Measurements from ENCODE around the gene UBE2I. TPM values are rescaled to one million over a fixed set of nuclear protein-coding genes. Genes with fewer than 3 reads are reported as not detected.

The UBE2I gene
- total and polyA plus RNA-seq, 9 donors, result 30.0 to 114 (median 106) TPM

- peaks cover 95% of the 10 kb centered on the region for H3K36me3 ChIP-seq (ENCODE audit: control insufficient read depth, insufficient read depth, low read length)
- H3K4me3 ChIP-seq (ENCODE audit: low read length), result no peak overlapping the region
- H3K27me3 ChIP-seq (ENCODE audit: control insufficient read depth, insufficient read depth, low read length), result no peaks in the 10 kb centered on the region
- DNase-seq, result no peak
- 92% methylated on average over 33 of the region's 33 CpGs for WGBS (ENCODE audit: insufficient coverage)
- H3K4me1 ChIP-seq (ENCODE audit: control insufficient read depth, insufficient read depth, low read length), result no peaks in the 10 kb centered on the region
- H3K27ac ChIP-seq (ENCODE audit: low read length), result no peak overlapping the region
- no peaks in the 10 kb centered on the region for H3K9me3 ChIP-seq (replicated peaks; ENCODE audit: control insufficient read depth, low read depth, low read length)
Measured at GRCh38 chr16:1319041-1319440, 9.6 kb downstream of the UBE2I start.

- H3K4me1 ChIP-seq (ENCODE audit: control insufficient read depth, insufficient read depth, low read length), result no peaks in the 10 kb centered on the region
- H3K27ac ChIP-seq (ENCODE audit: low read length), result no peak overlapping the region
- no peak for DNase-seq
- no peaks in the 10 kb centered on the region for H3K9me3 ChIP-seq (replicated peaks; ENCODE audit: control insufficient read depth, low read depth, low read length)
- WGBS (ENCODE audit: insufficient coverage), result 85% methylated on average over 11 of the region's 12 CpGs
- peaks cover 95% of the 10 kb centered on the region for H3K36me3 ChIP-seq (ENCODE audit: control insufficient read depth, insufficient read depth, low read length)
- H3K27me3 ChIP-seq (ENCODE audit: control insufficient read depth, insufficient read depth, low read length), result no peaks in the 10 kb centered on the region
- no peak overlapping the region for H3K4me3 ChIP-seq (ENCODE audit: low read length)
Measured at GRCh38 chr16:1320097-1320496, 10.7 kb downstream of the UBE2I start.

GRCh38 chr16:1320658-1321240 is 11.3 kb downstream of the UBE2I start:
- Histone ChIP-seq H3K27me3 (ENCODE audit: control insufficient read depth, insufficient read depth, low read length) (no peaks in the 10 kb centered on the region), H3K36me3 (ENCODE audit: control insufficient read depth, insufficient read depth, low read length) (peaks cover 94% of the 10 kb centered on the region), H3K4me1 (ENCODE audit: control insufficient read depth, insufficient read depth, low read length) (no peaks in the 10 kb centered on the region), H3K4me3 (ENCODE audit: low read length) (no peak overlapping the region), H3K27ac (ENCODE audit: low read length) (no peak overlapping the region), H3K9me3 (replicated peaks; ENCODE audit: control insufficient read depth, low read depth, low read length) (no peaks in the 10 kb centered on the region)
- DNase-seq, result no peak
- whole genome bisulfite sequencing (ENCODE audit: insufficient coverage), result 84% methylated on average over 17 of the region's 22 CpGs

GRCh38 chr16:1322407-1322806 is 13.0 kb downstream of the UBE2I start:
- 97% methylated on average over 6 of the region's 8 CpGs for WGBS (ENCODE audit: insufficient coverage)
- Histone ChIP-seq H3K4me1 (ENCODE audit: control insufficient read depth, insufficient read depth, low read length) (no peaks in the 10 kb centered on the region), H3K27ac (ENCODE audit: low read length) (no peak overlapping the region), H3K4me3 (ENCODE audit: low read length) (no peak overlapping the region), H3K9me3 (replicated peaks; ENCODE audit: control insufficient read depth, low read depth, low read length) (no peaks in the 10 kb centered on the region), H3K36me3 (ENCODE audit: control insufficient read depth, insufficient read depth, low read length) (peaks cover 77% of the 10 kb centered on the region), H3K27me3 (ENCODE audit: control insufficient read depth, insufficient read depth, low read length) (no peaks in the 10 kb centered on the region)
- no peak for DNase-seq

- Histone ChIP-seq H3K4me1 (ENCODE audit: control insufficient read depth, insufficient read depth, low read length) (no peaks in the 10 kb centered on the region), H3K4me3 (ENCODE audit: low read length) (no peak overlapping the region), H3K36me3 (ENCODE audit: control insufficient read depth, insufficient read depth, low read length) (peaks cover 65% of the 10 kb centered on the region), H3K9me3 (replicated peaks; ENCODE audit: control insufficient read depth, low read depth, low read length) (no peaks in the 10 kb centered on the region), H3K27ac (ENCODE audit: low read length) (no peak overlapping the region), H3K27me3 (ENCODE audit: control insufficient read depth, insufficient read depth, low read length) (no peaks in the 10 kb centered on the region)
- no peak for DNase-seq
- WGBS (ENCODE audit: insufficient coverage), result 83% methylated on average over 32 of the region's 35 CpGs
Measured at GRCh38 chr16:1323296-1324239, 14.1 kb downstream of the UBE2I start.

- Histone ChIP-seq H3K36me3 (ENCODE audit: control insufficient read depth, insufficient read depth, low read length) (peaks cover 58% of the 10 kb centered on the region), H3K4me1 (ENCODE audit: control insufficient read depth, insufficient read depth, low read length) (no peaks in the 10 kb centered on the region), H3K27ac (ENCODE audit: low read length) (no peak overlapping the region), H3K9me3 (replicated peaks; ENCODE audit: control insufficient read depth, low read depth, low read length) (no peaks in the 10 kb centered on the region), H3K27me3 (ENCODE audit: control insufficient read depth, insufficient read depth, low read length) (no peaks in the 10 kb centered on the region), H3K4me3 (ENCODE audit: low read length) (no peak overlapping the region)
- WGBS (ENCODE audit: insufficient coverage), result 72% methylated on average over 17 of the region's 22 CpGs
- no peak for DNase-seq
Measured at GRCh38 chr16:1324286-1324826, 14.9 kb downstream of the UBE2I start.

- peaks cover 6% of the 10 kb centered on the region for H3K27me3 ChIP-seq (ENCODE audit: control insufficient read depth, insufficient read depth, low read length)
- peaks cover 49% of the 10 kb centered on the region for H3K36me3 ChIP-seq (ENCODE audit: control insufficient read depth, insufficient read depth, low read length)
- DNase-seq, result no peak
- H3K27ac ChIP-seq (ENCODE audit: low read length), result no peak overlapping the region
- 82% methylated on average over 10 of the region's 15 CpGs for WGBS (ENCODE audit: insufficient coverage)
- H3K9me3 ChIP-seq (replicated peaks; ENCODE audit: control insufficient read depth, low read depth, low read length), result no peaks in the 10 kb centered on the region
- no peaks in the 10 kb centered on the region for H3K4me1 ChIP-seq (ENCODE audit: control insufficient read depth, insufficient read depth, low read length)
- no peak overlapping the region for H3K4me3 ChIP-seq (ENCODE audit: low read length)
Measured at GRCh38 chr16:1325261-1325660, 15.8 kb downstream of the UBE2I start.

GRCh38 chr16:1325673-1326371 is 16.4 kb downstream of the UBE2I start:
- H3K27me3 ChIP-seq (ENCODE audit: control insufficient read depth, insufficient read depth, low read length), result peaks cover 11% of the 10 kb centered on the region
- H3K27ac ChIP-seq (ENCODE audit: low read length), result no peak overlapping the region
- no peak overlapping the region for H3K4me3 ChIP-seq (ENCODE audit: low read length)
- H3K4me1 ChIP-seq (ENCODE audit: control insufficient read depth, insufficient read depth, low read length), result no peaks in the 10 kb centered on the region
- no peaks in the 10 kb centered on the region for H3K9me3 ChIP-seq (replicated peaks; ENCODE audit: control insufficient read depth, low read depth, low read length)
- WGBS (ENCODE audit: insufficient coverage), result 55% methylated on average over 18 of the region's 20 CpGs
- DNase-seq, result no peak
- peaks cover 43% of the 10 kb centered on the region for H3K36me3 ChIP-seq (ENCODE audit: control insufficient read depth, insufficient read depth, low read length)

- Histone ChIP-seq H3K36me3 (ENCODE audit: control insufficient read depth, insufficient read depth, low read length) (peaks cover 38% of the 10 kb centered on the region), H3K27me3 (ENCODE audit: control insufficient read depth, insufficient read depth, low read length) (peaks cover 17% of the 10 kb centered on the region), H3K9me3 (replicated peaks; ENCODE audit: control insufficient read depth, low read depth, low read length) (no peaks in the 10 kb centered on the region), H3K4me3 (ENCODE audit: low read length) (no peak overlapping the region), H3K27ac (ENCODE audit: low read length) (no peak overlapping the region), H3K4me1 (ENCODE audit: control insufficient read depth, insufficient read depth, low read length) (no peaks in the 10 kb centered on the region)
- DNase-seq, result no peak
- WGBS (ENCODE audit: insufficient coverage), result 67% methylated on average over 2 of the region's 17 CpGs
Measured at GRCh38 chr16:1326391-1326790, 17.0 kb downstream of the UBE2I start.
